ENCODE results near the gene TBC1D5.

- TF ChIP-seq POLR2AphosphoS5 (IDR thresholded peaks at IDR 0.05) (no peak), CTCF (IDR thresholded peaks at IDR 0.05 in 8 of 11, conservative IDR thresholded peaks at IDR 0.05 in 3 of 11) (no peak), POLR2A (IDR thresholded peaks at IDR 0.05) (no peak)
Observed at GRCh38 chr3:17292556-17292955, 449.9 kb downstream of the TBC1D5 start.
